AG04449 (cell line): Measurements from ENCODE around the gene TRIP13.
"Not testable (repeated sequence)": the region's sequence is repeated elsewhere in the genome, so short reads cannot be mapped to it uniquely, and the experiment has no call there.

Experiments used
- CTCF ChIA-PET: fragments of 350-600 bp; formaldehyde crosslinking; extraction: SDS; loops from one replicate; lab custom pipeline; 2021; ENCODE audit warnings: antibody characterized with exemption; lab: Yijun Ruan, JAX
- POLR2A ChIA-PET: fragments of 400-600, 350-600 bp; formaldehyde crosslinking; extraction: SDS; loops from one replicate; lab custom pipeline; 2020; ENCODE audit warnings: antibody characterized with exemption, inconsistent platforms; lab: Yijun Ruan, JAX
- DNase-seq: peaks from one replicate; pipeline ENCODE4 v3.0.0-alpha.2; 2010; ENCODE audit warnings: low read depth, low spot score
- H3K4me3 ChIP-seq: 2 replicates; pipeline ENCODE4 v1.5.1; 2011; ENCODE audit warnings: low read depth, mild to moderate bottlenecking, control low read depth, low read length
- TF ChIP-seq, protein P1 (sequence below): IDR thresholded peaks from one replicate; pipeline ENCODE4 v1.5.1; 2011; ENCODE audit warnings: mild to moderate bottlenecking, moderate library complexity, low read length, control low read depth, inconsistent platforms; ENCODE audit not compliant: insufficient read depth; ENCODE audit errors: missing control alignments

The TRIP13 gene

GRCh38 chr5:922436-923280, 30.0 kb downstream of the TRIP13 start:
- POLR2A ChIA-PET, result no interaction called here
- TF ChIP-seq, protein P1, sequence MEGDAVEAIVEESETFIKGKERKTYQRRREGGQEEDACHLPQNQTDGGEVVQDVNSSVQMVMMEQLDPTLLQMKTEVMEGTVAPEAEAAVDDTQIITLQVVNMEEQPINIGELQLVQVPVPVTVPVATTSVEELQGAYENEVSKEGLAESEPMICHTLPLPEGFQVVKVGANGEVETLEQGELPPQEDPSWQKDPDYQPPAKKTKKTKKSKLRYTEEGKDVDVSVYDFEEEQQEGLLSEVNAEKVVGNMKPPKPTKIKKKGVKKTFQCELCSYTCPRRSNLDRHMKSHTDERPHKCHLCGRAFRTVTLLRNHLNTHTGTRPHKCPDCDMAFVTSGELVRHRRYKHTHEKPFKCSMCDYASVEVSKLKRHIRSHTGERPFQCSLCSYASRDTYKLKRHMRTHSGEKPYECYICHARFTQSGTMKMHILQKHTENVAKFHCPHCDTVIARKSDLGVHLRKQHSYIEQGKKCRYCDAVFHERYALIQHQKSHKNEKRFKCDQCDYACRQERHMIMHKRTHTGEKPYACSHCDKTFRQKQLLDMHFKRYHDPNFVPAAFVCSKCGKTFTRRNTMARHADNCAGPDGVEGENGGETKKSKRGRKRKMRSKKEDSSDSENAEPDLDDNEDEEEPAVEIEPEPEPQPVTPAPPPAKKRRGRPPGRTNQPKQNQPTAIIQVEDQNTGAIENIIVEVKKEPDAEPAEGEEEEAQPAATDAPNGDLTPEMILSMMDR, result no peak

GRCh38 chr5:923281-923873, 30.7 kb downstream of the TRIP13 start:
- H3K4me3 ChIP-seq, result no peak overlapping the region
- no peak for DNase-seq
- ChIA-PET CTCF (interaction anchor here (0.7 to 9.4 kb wide), 33 partner anchors 10 to 839 kb away, joined by 3 to 52 read pairs (median 4); no protein-coding TSS in a partner anchor), POLR2A (no interaction called here)
- TF ChIP-seq, protein P1, result peak; percentile 97

More at GRCh38 chr5:922436-923280, 30.0 kb downstream of the TRIP13 start:
- no peak overlapping the region for H3K4me3 ChIP-seq
- DNase-seq, result no peak
- CTCF ChIA-PET, result interaction anchor here (0.9 to 9.4 kb wide), 19 partner anchors 9 to 722 kb away, joined by 3 to 52 read pairs (median 5); no protein-coding TSS in a partner anchor

GRCh38 chr5:926417-927171, 33.9 kb downstream of the TRIP13 start:
- ChIA-PET CTCF (interaction anchor here (0.7 to 9.4 kb wide), 6 partner anchors 7 to 718 kb away, joined by 3 to 52 read pairs (median 7); no protein-coding TSS in a partner anchor), POLR2A (no interaction called here)
- TF ChIP-seq, protein P1, result peak; percentile 45
- DNase-seq, result no peak
- H3K4me3 ChIP-seq, result peak overlapping the region; percentile 31

DNA sequence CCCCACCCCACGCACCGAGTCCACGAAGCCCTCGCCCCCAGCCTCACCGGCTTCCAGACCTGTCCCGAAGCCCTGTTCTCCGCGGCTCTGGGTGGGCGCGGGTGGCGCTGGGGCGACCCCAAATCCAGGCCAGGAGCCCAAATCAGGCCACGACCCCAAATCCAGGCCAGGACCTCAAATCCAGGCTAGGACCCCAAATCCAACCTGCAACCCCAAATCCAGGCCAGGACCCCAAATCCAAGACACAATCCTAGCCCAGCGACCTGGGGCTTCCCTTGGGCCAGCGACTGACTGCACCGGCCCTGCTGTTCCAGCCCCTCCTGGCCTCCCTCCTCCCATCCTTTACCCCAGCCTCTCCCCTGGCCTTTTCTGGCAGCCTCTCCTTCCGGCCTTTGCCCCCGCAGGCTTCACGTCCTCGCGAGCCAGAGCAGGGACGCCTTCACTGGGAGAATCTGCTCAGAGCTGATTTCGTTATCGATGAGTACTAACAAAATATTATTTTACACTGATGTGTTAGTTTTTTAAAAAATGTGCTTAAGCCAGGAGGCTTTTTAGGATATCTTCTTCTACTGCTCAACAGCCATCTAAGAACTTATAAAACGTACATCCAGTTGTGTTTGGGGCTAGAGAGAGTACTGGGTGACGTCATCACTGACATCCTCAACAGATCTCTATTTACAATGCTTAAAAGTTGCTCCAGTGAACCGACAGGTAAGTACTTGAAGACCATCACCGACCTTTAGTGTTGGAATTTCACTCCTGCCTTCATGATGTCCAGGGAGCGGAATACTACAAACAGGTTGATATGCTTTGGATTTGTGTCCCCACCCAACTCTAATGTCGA, 34.7 kb downstream of the TRIP13 start:
- TF ChIP-seq, protein P1, result no peak
- H3K4me3 ChIP-seq, result peak overlapping the region; percentile 31; the same call in 1 of the 2 replicates
- POLR2A ChIA-PET, result no interaction called here
- no peak for DNase-seq
- CTCF ChIA-PET, result interaction anchor here (0.7 to 9.4 kb wide), 5 partner anchors 83 to 717 kb away, joined by 3 to 52 read pairs (median 7); no protein-coding TSS in a partner anchor

DNA sequence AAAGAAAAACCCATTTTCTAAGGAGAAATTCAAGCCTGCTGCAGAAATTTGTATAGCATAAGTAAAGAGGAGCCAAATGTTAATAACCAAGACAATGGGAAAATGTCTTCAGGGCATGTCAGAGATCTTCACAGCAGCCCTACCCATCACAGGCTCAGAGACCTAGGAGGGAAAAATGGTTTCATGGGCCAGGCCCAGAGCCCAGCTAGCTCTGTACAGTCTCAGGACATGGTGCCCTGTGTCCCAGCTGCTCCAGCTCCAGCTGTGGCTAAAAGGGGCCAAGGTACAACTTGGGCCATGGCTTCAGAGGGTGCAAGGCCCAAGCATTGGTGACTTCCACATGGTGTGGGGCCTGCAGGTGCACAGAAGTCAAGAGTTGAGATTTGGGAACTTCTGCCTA, 36.5 kb downstream of the TRIP13 start:
- DNase-seq, POLR2A ChIA-PET, H3K4me3 ChIP-seq: not testable (repeated sequence)
- CTCF ChIA-PET, result interaction anchor here (0.6 to 2.0 kb wide), 3 partner anchors 9 to 724 kb away, joined by 3 to 10 read pairs (median 3); no protein-coding TSS in a partner anchor
